ENCODE data around the gene MROH2A.

DNA sequence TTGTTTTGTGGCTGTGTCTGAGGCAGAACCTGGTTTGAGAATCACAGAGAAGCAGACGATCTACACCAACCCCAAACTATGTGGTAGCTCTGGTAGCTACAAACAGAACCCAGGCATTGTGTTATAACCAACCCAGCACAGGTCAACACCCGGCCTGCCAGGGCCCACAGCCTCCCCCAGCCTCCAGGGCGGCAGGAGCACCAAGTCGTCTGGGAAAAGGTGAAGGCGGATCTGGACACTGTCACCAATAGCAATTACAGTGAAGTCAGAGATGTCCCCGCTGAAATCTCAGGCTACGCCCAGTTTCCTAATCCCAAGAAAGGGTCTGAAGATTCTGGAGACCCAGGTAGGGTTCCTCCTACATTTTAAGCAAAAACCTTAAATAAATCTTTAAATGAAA is 72.6 kb downstream of the MROH2A start:
- TF ChIP-seq, protein P1, sequence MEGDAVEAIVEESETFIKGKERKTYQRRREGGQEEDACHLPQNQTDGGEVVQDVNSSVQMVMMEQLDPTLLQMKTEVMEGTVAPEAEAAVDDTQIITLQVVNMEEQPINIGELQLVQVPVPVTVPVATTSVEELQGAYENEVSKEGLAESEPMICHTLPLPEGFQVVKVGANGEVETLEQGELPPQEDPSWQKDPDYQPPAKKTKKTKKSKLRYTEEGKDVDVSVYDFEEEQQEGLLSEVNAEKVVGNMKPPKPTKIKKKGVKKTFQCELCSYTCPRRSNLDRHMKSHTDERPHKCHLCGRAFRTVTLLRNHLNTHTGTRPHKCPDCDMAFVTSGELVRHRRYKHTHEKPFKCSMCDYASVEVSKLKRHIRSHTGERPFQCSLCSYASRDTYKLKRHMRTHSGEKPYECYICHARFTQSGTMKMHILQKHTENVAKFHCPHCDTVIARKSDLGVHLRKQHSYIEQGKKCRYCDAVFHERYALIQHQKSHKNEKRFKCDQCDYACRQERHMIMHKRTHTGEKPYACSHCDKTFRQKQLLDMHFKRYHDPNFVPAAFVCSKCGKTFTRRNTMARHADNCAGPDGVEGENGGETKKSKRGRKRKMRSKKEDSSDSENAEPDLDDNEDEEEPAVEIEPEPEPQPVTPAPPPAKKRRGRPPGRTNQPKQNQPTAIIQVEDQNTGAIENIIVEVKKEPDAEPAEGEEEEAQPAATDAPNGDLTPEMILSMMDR (IDR thresholded peaks at IDR 0.05; ENCODE audit: low read depth, low read length, poor library complexity, severe bottlenecking), result no peak
- no peak for TF ChIP-seq EZH2phosphoT487 (IDR thresholded peaks at IDR 0.05; ENCODE audit: borderline replicate concordance, low read length)

All from DOHH2 (cell line).